Activated T-helper 1 cell treated with anti-CD3 and anti-CD28 coated beads, Interleukin-12 subunit alpha, Interleukin-12 subunit beta, Interleukin-2, Interleukin-4 antibody, amounts not matched to agents 30 ng/mL and 10 ng/mL and 1 ng/mL, durations not matched to agents 14 hours and 24 hours and 36 hours (primary cell): ENCODE measurements around the gene FEZF1. TPM values are rescaled to one million over a fixed set of nuclear protein-coding genes. Genes with fewer than 3 reads are reported as not detected.

Experiments used
- DNase-seq: peaks from one replicate; pipeline ENCODE4 v3.0.0; 2021; ENCODE audit warnings: low spot score
- H3K27ac Mint-ChIP-seq: one replicate; pipeline ENCODE4 v1.8.0; 2021; ENCODE audit warnings: mild to moderate bottlenecking, mixed read lengths
- H3K27me3 Mint-ChIP-seq: one replicate; pipeline ENCODE4 v1.8.0; 2022; ENCODE audit warnings: mild to moderate bottlenecking, moderate library complexity, mixed read lengths; ENCODE audit not compliant: insufficient read depth
- H3K36me3 Mint-ChIP-seq: one replicate; pipeline ENCODE4 v1.8.0; 2021; ENCODE audit warnings: low read depth, mixed read lengths
- H3K4me1 Mint-ChIP-seq: one replicate; pipeline ENCODE4 v1.8.0; 2021; ENCODE audit warnings: low read depth, mixed read lengths
- H3K4me3 Mint-ChIP-seq: one replicate; pipeline ENCODE4 v1.8.0; 2021; ENCODE audit warnings: mild to moderate bottlenecking, moderate library complexity, mixed read lengths
- H3K9me3 Mint-ChIP-seq: one replicate; pipeline ENCODE4 v1.8.0; 2021; ENCODE audit warnings: mixed read lengths
- intact Hi-C: fragments of 100-400 bp; cut with micrococcal nuclease; formaldehyde crosslinking; loops from one replicate; pipeline ENCODE4 v1.15.1; 2024
- total RNA-seq: library from RNA; stranded (reverse); gene quantifications from 2 replicates; pipeline ENCODE4 v1.2.3, GENCODE V29; 2022

FEZF1 gene
- total RNA-seq, 1 donor from 2014 or later, result not detected

DNA sequence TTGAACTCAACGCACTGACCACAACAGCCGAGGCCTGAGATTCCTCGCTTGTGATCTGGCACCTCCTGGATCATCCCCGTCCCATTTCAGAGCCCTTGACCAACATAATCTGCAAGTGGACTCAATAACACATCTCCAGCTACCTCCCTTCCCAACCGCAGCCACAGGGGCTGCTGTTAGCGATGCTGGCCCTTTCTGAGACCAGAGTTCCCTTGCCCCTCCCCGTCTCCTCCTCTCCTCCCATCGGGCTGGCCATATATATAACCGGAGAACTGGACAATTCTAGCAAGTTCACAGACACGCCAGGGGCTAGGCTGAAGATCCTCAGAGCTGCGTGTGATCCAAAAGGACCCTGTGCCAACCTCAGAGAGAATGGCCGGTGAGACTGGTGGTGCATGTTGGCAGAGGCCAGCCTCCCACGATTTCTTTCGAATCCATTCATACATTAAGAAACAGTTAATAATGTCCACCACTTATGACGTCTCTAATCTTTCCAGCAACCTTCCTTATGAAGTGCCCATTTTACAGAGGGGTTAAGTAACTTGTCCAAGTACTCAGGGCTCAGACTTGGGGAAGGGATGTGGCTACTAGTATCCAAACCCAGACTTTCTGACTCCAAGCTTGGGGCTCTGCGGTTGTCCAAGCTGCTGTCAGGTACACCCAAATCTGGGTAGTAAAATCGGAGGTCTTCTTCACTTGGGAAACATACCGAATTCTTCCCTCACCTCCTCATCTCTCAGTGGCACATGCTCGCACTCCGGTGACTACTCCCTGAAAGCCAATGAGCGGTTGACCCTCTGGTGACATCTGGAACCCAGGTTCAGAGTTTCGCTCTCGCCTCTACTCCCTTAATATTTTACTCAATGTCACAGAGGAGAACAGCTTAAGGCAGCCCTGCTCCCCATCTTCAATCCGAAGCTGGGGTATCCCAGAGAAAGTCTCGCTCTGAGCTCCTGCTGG is 11.2 kb upstream of the FEZF1 start:
- intact Hi-C loops, result loop anchor here (2.0 kb wide), 1 partner anchor 13 kb away; no protein-coding TSS in a partner anchor

DNA sequence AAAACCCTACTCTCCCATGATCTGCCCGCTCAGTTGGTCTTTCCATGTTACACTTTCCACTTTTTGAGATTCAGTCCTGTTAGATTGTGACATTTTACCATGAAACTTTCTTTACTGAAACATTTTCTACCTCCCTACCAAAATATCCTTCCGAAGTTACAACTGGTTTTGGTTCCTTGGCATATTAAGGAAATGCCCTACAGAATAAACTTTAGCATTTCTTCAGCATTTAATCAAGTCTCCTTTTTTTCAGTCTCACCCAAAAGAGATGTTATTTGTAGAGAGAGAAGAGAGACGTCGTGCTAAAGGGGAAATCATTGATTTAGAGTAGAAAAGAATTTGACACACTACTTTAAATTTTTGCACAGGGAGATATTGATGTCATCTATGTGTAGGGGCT is 9.7 kb upstream of the FEZF1 start:
- Mint-ChIP-seq H3K36me3 (no peaks in the 10 kb centered on the region), H3K27me3 (peaks cover 57% of the 10 kb centered on the region), H3K9me3 (peaks cover 4% of the 10 kb centered on the region), H3K4me1 (no peaks in the 10 kb centered on the region), H3K27ac (no peak overlapping the region), H3K4me3 (no peak overlapping the region)
- no peak for DNase-seq
- intact Hi-C loops, result no loop called here

More for the DNA sequence above, 11.2 kb upstream of the FEZF1 start:
- Mint-ChIP-seq H3K36me3 (no peaks in the 10 kb centered on the region), H3K27me3 (peaks cover 48% of the 10 kb centered on the region), H3K4me1 (no peaks in the 10 kb centered on the region), H3K27ac (no peak overlapping the region), H3K9me3 (peaks cover 4% of the 10 kb centered on the region), H3K4me3 (no peak overlapping the region)
- DNase-seq, result no peak

- Mint-ChIP-seq H3K4me1 (no peaks in the 10 kb centered on the region), H3K36me3 (no peaks in the 10 kb centered on the region), H3K27ac (no peak overlapping the region), H3K4me3 (no peak overlapping the region), H3K9me3 (peaks cover 4% of the 10 kb centered on the region), H3K27me3 (peaks cover 60% of the 10 kb centered on the region)
- intact Hi-C loops, result no loop called here
- no peak for DNase-seq
Observed at GRCh38 chr7:122312789-122313188, 8.2 kb upstream of the FEZF1 start.

DNA sequence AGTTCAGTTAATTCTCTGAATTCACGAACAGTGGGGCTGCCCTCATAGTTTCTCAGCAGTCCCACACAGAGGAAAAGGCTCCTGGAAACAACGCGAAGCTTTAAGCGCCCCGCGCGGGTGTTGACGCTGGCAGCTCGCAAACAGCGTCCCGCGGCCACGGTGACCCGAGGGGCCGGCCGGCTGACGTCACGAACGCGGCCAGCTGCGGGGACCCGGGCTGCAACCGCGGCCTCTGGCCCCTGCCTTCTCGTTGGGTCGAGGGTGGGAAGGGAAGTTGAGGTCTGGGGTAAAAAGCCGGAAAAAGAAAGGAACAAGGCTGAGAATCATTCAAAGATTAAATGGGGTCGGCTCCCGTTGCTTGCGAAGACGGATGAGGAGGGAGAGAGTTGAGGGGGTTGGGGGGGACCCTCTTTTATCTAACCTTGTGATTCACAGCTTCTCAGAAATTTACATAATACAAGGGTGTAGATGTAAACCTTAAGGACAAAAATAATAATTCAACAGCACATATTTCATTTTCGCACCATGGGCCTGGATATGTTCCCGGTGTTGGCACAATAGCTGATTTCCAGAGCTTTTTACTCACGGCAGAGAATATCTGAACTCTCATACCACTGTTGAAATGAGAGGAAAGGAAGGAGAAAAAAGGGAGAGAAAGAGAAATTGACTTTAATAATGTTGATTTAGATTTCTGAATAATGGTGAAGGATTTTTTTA is 7.3 kb upstream of the FEZF1 start:
- peaks cover 60% of the 10 kb centered on the region for H3K27me3 Mint-ChIP-seq
- intact Hi-C loops, result no loop called here
- no peaks in the 10 kb centered on the region for H3K4me1 Mint-ChIP-seq
- DNase-seq, result no peak
- H3K4me3 Mint-ChIP-seq, result no peak overlapping the region
- no peak overlapping the region for H3K27ac Mint-ChIP-seq
- H3K9me3 Mint-ChIP-seq, result peaks cover 4% of the 10 kb centered on the region
- H3K36me3 Mint-ChIP-seq, result no peaks in the 10 kb centered on the region

GRCh38 chr7:122311050-122311700 is 6.6 kb upstream of the FEZF1 start:
- intact Hi-C loops, result no loop called here
- no peak overlapping the region for H3K4me3 Mint-ChIP-seq

GRCh38 chr7:122310119-122311021 is 5.8 kb upstream of the FEZF1 start:
- intact Hi-C loops, result loop anchor here (1.0 kb wide), 1 partner anchor 8 kb away; no protein-coding TSS in a partner anchor

More at GRCh38 chr7:122311050-122311700, 6.6 kb upstream of the FEZF1 start:
- peaks cover 63% of the 10 kb centered on the region for H3K27me3 Mint-ChIP-seq
- H3K4me1 Mint-ChIP-seq, result no peaks in the 10 kb centered on the region
- no peak for DNase-seq
- H3K9me3 Mint-ChIP-seq, result peaks cover 4% of the 10 kb centered on the region
- H3K36me3 Mint-ChIP-seq, result no peaks in the 10 kb centered on the region
- no peak overlapping the region for H3K27ac Mint-ChIP-seq

GRCh38 chr7:122309421-122309820 is 4.9 kb upstream of the FEZF1 start:
- H3K4me3 Mint-ChIP-seq, result no peak overlapping the region
- H3K36me3 Mint-ChIP-seq, result no peaks in the 10 kb centered on the region
- peaks cover 61% of the 10 kb centered on the region for H3K27me3 Mint-ChIP-seq
- intact Hi-C loops, result loop anchor here (10.0 kb wide), 1 partner anchor 1725 kb away; the partner anchor contains the start of gene TMEM229A
- no peak for DNase-seq
- H3K27ac Mint-ChIP-seq, result no peak overlapping the region
- H3K4me1 Mint-ChIP-seq, result no peaks in the 10 kb centered on the region
- H3K9me3 Mint-ChIP-seq, result peaks cover 2% of the 10 kb centered on the region

More at GRCh38 chr7:122310119-122311021, 5.8 kb upstream of the FEZF1 start:
- H3K4me1 Mint-ChIP-seq, result no peaks in the 10 kb centered on the region
- peaks cover 60% of the 10 kb centered on the region for H3K27me3 Mint-ChIP-seq
- H3K9me3 Mint-ChIP-seq, result peaks cover 1% of the 10 kb centered on the region
- no peak overlapping the region for H3K4me3 Mint-ChIP-seq
- no peak overlapping the region for H3K27ac Mint-ChIP-seq
- no peaks in the 10 kb centered on the region for H3K36me3 Mint-ChIP-seq
- no peak for DNase-seq

- Mint-ChIP-seq H3K27me3 (peaks cover 76% of the 10 kb centered on the region), H3K4me3 (no peak overlapping the region), H3K4me1 (no peaks in the 10 kb centered on the region), H3K9me3 (peaks cover 3% of the 10 kb centered on the region), H3K27ac (no peak overlapping the region), H3K36me3 (no peaks in the 10 kb centered on the region)
- intact Hi-C loops, result loop anchor here (10.0 kb wide), 1 partner anchor 1728 kb away; the partner anchor contains the start of gene TMEM229A
- DNase-seq, result no peak
Observed at GRCh38 chr7:122307228-122307621, 2.7 kb upstream of the FEZF1 start.

- Mint-ChIP-seq H3K36me3 (no peaks in the 10 kb centered on the region), H3K27ac (no peak overlapping the region), H3K4me1 (no peaks in the 10 kb centered on the region), H3K27me3 (peaks cover 76% of the 10 kb centered on the region), H3K4me3 (no peak overlapping the region), H3K9me3 (peaks cover 3% of the 10 kb centered on the region)
- intact Hi-C loops, result loop anchor here (10.0 kb wide), 1 partner anchor 1728 kb away; the partner anchor contains the start of gene TMEM229A
- DNase-seq, result no peak
Observed at GRCh38 chr7:122306320-122307227, 2.0 kb upstream of the FEZF1 start.

GRCh38 chr7:122305475-122306319 is 1.1 kb upstream of the FEZF1 start:
- H3K9me3 Mint-ChIP-seq, result peaks cover 3% of the 10 kb centered on the region
- intact Hi-C loops, result loop anchor here (10.0 kb wide), 1 partner anchor 1729 kb away; the partner anchor contains the start of gene TMEM229A

More at GRCh38 chr7:122305475-122306319, 1.1 kb upstream of the FEZF1 start:
- Mint-ChIP-seq H3K4me3 (no peak overlapping the region), H3K27ac (no peak overlapping the region), H3K36me3 (no peaks in the 10 kb centered on the region), H3K4me1 (no peaks in the 10 kb centered on the region), H3K27me3 (peaks cover 76% of the 10 kb centered on the region)
- DNase-seq, result no peak
